Measurements from ENCODE around the gene AKAP10.
"Not testable (repeated sequence)": the region's sequence is repeated elsewhere in the genome, so short reads cannot be mapped to it uniquely, and the experiment has no call there.

The AKAP10 gene

DNA sequence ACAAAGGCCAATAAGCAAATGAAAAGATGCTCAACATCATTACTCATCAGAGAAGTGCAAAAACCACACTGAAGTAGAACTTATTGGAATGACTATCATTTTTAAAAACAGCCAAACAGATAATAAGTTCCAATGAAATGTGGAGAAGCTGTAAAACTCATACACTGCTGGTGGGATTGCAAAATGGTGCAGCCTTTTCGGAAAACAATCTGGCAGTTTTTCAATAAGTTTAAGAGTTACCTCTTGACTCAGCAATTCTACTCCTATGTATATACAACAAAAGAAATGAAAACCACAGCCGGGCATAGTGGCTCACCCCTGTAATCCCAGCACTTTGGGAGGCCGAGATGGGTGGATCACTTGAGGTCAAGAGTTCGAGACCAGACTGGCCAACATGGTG, 49.3 kb downstream of the AKAP10 start:
- no peak for DNase-seq (ENCODE audit: low read depth in 3 of 3)

DNA sequence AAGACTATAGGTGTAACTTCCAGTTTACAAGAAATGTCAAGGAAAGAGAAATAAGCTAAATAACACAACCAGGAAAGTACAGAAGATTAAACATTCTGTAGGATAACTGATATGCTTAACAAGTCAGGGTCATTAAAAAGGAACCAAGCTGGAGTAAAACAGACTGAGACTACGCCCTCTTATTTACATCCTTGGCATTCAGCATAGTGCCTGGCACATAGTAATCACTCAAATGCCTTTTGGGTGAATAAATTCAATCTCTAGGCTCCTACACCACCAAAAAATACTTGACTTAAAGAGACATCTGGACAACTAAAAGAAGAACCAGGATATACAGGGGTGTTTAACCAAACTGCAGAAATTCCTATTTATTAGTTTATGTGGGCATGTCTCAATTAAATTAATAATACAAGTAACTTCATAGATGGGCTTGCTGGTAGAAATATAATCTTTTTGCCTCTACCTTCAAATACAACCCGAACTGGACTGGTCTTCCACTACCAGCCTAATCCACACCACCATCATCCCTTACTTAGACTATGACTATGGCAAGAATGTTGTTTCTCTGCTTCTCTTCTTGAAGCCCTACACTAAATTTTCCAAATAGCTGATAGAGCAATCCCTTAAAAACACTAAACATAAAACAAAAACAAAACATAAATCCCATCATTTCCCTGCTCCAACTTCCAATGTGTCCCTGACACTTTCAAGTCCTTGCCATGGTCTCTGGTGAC, 62.2 kb downstream of the AKAP10 start:
- DNase-seq (ENCODE audit: low read depth in 3 of 3) = no peak

DNA sequence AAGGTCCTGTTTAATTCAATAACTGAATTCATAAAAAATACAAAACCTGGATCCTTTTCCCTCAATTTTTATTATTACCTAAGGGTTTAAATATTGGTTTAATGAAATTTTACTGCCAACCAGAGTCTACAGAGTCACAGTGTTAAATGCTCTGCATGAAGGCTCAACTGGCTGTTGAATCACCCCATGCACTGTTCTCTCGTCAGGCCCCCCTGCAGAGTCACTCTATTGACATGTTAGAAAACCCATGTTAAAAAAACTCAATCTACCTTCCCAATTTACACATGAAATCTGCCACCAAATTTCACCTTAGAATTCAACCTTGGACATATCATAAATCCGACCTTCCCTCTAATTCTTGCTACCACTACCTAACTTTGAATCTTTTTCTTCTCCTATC, 66.6 kb downstream of the AKAP10 start:
- DNase-seq (ENCODE audit: low read depth in 3 of 3) = no peak

DNA sequence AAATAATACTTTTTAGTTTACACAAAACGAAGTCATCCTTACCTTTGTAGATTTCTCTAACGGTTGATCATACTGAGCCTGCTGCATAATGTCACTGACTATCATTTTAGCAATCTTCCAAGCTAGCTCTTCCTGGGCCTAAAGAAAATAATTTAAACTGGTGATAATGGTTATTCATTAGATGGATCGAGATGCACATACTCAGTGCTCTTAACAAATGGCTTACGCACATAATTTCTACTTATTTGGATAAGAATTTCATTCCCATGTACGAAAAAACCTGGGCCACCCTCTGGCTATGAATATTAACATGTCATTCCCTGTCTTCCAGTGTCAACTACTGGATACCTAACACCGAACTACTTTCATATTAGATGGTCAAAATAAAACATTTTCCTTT, 68.5 kb downstream of the AKAP10 start:
- no peak for DNase-seq (ENCODE audit: low read depth in 3 of 3)

DNA sequence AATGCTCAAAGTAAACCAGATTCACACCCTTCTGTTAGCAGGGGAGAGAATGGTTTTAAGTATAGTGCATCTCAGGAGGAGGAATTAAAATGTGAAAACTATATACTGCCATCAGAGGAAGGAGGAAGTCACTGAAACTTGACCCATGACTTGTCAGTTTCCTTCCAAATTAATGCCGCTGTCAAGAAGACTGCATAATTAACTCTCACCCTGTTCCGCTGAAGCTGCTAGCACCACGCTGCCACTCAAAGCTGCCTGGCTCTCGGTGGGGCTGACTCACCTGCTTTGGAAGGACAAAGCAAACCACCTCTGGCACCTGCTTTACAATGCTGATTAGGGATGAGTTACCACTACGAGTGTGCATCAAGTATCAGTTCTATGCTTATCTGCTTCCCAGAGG, 72.1 kb downstream of the AKAP10 start:
- DNase-seq (ENCODE audit: low read depth in 3 of 3) = no peak

DNA sequence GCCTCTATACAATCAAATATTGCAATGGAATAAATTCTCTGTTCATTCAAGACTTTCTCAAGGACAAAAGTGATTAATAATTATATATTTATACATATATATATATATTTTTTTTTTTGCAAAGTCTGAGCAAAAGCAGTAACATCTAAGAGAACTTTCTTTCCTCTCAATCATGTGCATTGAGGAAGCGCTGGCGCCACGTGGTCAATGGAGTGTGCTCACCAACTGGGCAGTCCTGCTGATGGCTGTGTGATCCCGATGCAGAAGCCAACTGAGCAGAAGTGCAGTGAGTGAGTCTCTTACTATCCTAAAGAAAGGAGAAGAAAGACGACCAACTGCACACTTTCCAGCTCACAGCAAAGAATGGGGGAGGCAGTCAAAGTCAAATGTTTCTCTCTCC, 72.7 kb downstream of the AKAP10 start:
- no peak for DNase-seq (ENCODE audit: low read depth in 3 of 3)

DNA sequence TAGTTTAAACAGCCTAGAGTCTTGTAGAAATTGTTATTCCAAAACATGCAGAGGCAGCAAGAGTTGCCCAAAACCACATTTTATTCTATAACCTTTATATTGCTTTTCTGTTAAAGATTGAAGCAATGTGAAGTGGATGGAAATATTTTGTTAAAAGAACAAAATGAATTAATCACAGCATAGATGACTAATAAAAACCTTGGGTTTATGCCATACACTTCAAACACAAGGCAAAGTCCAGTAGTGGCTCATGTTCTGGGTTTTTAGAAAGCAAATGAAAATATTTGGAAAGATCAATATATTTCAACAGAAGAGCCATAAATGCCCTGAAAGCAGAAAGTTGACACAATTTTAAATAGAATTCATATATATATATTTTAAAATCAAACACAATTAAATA, 73.2 kb downstream of the AKAP10 start:
- no peak for DNase-seq (ENCODE audit: low read depth in 3 of 3)

DNA sequence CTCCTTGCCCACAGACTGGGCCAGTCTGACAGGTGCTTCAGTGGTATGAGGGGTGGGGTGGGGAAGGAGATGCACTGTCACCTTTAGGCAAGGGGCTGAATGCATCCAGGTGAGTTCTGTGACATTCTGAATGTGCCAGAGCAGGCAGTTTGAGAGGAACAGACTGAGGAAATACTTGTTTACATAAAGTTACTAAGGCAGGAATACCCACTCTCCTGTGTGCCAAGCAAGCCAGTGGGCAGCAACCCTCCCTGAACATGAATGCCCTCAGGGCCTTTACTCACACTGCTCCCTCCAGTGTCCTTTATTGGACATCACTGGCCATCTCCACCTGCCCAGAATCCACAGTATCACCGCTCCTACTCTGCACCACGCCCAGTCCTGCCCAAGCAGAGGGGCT, 76.8 kb downstream of the AKAP10 start:
- DNase-seq (ENCODE audit: low read depth in 3 of 3) = no peak

DNA sequence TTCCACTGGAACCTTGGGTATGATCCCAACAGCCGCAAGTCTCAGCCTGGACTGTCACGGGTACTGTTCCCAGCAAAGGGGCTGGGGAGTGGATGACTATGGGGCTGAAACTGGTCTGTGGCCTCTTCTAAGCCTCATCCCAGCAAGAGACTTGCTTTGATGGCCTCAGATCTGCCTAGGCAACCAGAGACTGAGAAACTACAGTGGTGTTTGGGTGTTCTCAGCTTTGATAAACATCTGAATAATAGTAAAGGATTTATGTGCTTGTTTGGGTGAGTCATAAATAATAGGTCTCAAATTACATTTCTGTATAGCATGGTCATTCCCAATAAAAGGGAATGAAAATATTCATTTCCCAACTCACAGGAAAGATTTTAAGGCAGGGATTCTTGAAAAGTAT, 79.7 kb downstream of the AKAP10 start:
- no peak for DNase-seq (ENCODE audit: low read depth in 3 of 3)

DNA sequence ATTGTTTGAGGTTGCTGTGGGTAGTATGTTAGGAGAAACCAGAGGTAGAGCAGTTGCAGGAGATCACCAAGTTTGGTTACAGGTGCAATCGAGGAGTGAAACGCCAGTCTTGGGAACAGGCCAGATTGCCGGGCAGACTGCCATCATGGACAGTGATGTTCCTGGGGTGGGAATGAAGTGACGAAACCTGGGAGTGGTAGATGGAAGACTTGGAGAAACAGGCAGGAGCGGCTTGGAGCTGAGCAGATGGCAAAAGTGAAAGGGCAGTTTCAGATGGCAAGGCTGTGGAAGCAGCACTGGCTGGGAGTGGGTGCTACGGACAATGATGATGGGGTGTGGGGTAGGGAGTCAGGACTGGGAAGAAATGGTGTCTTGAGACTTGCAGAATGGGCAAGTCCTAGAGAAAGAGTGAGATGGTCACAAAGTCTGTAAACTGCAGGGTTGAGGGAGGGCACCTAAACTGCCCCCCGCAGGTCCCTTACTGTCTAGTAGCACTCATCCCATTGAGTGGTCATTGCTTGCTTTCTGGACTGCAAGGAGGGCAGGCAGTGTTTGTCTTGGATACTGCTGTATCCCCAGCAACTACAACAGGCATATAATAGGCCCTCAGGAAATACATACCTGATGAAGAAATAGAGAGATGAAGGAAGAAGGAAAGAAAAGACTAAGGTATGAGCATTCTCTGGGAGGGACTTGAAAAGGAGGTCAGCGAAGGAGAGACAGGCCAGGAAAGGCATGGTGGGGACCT, 80.4 kb downstream of the AKAP10 start:
- DNase-seq (ENCODE audit: low read depth in 3 of 3) = no peak

DNA sequence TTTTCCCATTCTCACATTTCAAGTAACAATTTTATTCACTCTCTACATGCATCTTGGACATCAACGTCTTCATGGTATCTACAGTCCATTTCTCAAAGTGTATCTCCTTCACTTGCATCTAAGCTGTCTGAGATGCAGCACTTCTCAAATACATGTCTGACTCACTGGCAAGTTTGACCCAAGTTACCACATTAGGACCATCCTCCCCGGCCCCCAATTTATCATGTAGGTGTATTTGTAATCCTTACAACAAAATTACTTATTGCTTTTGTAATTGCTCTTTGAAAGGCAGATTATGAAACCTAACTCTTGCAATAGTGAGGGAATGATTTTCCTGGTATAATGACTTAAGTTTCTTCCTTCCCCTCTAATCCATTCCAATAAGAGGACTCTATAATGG, 80.9 kb downstream of the AKAP10 start:
- DNase-seq (ENCODE audit: low read depth in 3 of 3) = no peak

DNA sequence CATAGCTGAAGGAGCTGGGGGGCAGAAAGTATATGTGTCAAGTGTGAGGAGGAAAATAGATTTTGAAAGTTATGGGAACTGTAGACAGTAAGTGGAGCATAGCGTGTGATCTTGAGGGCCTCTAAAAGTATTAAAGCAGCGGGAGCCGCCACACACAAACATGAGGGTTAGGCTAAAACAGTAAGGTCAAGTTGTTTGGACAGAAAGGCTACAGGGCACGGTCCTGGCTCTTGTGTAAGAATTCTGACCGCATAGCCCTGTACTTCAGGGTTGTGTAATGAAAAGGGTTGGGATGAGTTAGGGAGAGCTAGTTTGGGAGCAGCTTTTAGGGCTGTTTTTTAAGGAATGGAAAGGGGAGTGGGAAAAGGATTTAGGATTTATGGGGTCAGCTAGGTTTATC, 87.1 kb downstream of the AKAP10 start:
- DNase-seq (ENCODE audit: low read depth in 3 of 3) = not testable (repeated sequence)

DNA sequence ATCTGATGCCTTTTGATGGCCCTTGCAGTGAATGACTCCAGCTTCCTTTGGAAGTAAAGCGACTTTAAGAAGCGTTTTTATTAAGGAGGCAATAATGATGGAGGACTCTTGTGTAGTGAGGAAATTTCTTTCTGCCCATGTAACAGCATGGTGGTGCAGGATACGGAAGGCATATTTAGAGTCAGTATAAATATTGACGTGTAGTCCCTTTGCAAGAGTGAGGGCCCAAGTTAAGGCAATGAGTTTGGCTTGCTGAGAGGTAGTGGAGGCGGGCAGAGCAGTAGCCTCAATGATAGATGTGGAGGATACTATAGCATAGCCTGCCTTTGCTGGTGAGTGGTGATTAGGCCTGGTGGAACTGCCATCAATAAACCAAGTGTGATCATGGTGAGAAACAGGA, 87.6 kb downstream of the AKAP10 start:
- DNase-seq (ENCODE audit: low read depth in 3 of 3) = not testable (repeated sequence)

DNA sequence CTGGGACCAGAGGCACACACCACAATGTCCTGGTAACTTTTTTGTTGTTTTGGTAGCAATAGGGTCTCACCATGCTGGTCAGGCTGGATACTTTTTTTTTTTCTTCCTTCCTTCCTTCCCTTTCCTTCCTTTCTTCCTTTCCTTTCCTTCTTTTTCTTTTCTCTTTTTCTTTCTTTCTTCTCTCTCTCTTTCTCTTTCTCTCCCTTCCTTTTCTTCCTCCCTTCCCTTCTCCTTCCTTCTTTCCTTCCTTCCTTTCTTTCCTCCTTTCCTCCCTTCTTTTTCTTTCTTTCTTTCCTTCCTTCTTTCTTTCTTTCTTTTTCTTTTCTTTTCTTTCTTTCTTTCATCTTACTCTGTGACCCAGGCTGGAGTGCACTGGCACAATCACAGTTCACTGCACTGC, 91.5 kb downstream of the AKAP10 start:
- DNase-seq (ENCODE audit: low read depth in 3 of 3) = no peak

DNA sequence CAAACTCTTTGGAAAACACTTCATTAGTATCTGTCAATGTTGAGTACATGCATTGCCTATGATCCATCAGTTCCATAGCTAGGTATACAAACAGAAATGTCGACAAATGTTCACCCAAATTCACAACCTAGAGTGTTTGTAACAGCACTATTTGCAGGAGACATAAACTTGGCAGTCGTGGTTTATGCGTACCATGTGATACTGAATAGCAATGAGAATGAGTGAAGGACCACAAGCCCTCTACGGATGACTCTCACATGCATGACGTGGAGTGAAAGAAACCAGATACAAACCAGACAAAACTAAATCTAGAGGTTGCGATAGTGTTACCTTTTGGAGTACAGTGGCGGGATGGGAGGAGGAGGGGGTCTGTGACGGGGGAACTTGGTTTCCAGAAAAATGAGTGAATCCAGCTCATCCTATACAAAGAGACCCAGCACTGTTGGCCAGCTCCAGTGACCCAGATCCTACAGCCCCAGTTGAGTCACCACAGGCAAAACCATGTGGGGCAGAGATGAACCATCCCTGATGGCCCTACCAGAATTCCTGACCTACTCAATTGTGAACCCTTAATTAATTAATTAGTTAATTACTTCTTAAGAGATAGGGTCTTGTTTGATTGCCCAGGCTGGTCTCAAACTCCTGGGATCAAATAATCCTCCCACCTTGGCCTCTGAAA, 94.0 kb downstream of the AKAP10 start:
- no peak for DNase-seq (ENCODE audit: low read depth in 3 of 3)

DNA sequence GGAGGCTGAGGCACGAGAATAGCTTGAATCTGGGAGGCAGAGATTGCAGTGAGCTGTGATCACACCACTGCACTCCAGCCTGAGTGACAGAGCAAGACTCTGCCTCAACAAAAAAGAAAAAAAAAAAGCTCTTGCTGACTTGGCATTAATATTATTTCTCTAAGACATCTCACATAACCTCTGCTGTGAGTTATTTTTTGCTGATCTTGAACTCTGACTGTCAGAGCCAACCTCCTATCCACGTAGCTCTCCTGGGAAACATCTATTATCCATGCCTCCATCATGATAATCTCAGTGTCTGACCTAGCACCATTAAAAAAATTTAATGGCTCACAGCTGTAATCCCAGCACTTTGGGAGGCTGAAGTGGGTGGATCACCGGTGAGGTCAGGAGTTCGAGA, 97.2 kb downstream of the AKAP10 start:
- DNase-seq (ENCODE audit: low read depth in 3 of 3) = no peak

DNA sequence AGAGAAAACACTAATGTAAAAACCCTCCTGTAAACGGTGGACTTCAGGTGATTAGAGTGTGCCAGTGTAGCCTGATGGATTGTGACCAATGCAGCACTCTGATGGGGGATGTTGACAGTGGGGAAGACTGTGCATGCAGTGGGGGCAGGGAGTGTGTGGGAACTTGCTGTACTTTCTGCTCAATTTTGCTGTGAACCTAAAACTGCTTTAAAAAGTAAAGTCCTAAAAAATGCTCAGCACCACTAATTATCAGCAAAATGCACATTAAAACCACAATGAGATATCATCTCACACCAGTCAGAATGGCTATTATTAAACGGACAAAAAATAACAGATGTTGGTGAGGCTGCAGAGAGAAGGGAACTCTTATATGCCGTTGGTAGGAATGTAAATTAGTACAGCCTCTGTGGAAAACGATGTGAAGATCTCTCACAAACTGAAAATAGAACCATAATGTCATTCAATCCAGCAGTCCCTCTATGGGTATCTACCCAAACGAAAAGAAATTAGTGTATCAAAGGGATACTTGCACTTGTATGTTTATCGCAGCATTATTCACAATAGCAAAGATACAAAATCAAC, 100.2 kb downstream of the AKAP10 start:
- no peak for DNase-seq (ENCODE audit: low read depth in 3 of 3)

DNA sequence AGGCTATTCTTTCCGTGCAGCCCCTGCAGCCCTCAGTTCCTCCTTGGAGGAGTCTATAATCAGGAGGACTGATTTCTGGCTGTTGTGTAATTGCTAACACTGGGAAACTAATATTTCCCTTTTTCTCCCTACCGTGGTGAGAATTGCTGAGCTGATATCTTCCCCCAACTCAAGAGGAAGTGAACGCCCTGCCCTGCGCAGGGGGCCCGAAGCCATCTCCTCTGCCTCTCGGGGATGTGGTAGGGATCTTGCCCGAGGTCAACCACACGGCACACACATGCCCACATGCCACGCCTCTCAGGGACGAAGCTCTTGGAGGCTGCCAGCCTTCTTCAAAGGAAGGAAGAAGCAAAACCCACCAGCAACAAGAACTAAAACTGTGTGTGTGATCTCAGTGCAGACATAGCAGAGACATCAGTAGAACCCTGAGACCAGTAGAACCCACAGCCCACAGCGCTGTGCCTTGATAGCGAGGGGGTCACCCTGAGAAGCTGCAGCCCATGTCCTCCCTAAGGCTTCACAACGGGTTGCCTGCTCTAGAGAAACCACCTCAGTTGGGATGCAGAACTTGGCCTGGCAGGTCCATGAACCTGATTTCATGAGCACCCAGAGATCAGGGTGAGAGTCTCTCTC, 101.0 kb downstream of the AKAP10 start:
- no peak for DNase-seq (ENCODE audit: low read depth in 3 of 3)

DNA sequence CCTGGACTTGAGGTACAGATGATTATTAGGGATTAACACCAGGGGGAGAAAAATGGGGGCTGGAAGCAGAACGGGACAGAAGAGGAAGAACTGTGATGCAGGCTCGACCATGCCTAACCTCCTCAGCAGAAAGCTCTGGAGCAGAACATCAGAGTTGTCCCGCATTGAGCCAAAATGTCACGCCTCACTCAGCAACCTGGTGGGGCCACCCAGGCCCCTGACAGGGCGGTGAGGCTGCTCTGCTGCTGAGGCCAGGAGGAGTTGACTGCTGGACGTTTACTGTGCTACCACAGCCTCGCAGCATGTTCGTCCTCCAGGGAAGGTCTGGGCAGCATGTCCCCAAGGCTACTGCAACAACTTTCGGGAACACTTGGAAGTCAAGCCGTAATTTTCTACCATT, 103.4 kb downstream of the AKAP10 start:
- DNase-seq (ENCODE audit: low read depth in 3 of 3) = no peak

DNA sequence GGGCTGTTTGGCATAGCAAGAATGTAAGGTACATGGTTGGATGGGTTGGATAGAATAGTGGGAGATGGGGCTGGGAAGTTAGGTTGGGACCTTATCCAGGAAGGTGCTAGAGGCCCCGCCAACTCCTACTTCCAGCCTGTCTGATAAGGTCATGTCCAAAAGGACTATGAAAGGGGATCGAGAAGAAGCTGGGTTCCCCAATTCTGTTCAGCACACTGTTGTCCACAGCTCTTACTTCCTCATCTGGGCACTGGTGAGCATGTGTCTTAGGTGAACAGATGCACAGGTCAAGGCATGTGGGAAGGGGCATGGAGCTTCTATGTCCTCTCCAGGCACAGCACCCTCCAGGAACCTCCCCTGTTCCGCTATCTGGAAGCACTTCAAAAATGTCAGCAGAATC, 104.3 kb downstream of the AKAP10 start:
- DNase-seq (ENCODE audit: low read depth in 3 of 3) = no peak

DNA sequence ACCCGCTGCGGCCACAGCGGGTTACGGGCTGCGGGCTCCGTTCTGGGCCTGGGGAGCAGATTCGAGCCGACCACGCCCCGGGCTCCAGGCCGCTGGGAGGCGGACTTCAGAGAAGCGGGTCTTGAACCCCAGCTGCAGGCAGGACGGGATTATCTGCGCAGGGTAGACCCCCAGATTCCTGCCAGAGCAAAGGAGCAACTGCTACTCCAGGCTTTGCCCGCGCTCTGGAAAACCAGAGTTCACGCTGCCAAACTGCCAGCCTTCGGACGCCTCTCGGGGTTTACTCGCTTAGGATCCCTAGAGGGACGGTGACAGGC, 109.6 kb downstream of the AKAP10 start:
- DNase-seq (ENCODE audit: low read depth in 3 of 3) = no peak

DNA sequence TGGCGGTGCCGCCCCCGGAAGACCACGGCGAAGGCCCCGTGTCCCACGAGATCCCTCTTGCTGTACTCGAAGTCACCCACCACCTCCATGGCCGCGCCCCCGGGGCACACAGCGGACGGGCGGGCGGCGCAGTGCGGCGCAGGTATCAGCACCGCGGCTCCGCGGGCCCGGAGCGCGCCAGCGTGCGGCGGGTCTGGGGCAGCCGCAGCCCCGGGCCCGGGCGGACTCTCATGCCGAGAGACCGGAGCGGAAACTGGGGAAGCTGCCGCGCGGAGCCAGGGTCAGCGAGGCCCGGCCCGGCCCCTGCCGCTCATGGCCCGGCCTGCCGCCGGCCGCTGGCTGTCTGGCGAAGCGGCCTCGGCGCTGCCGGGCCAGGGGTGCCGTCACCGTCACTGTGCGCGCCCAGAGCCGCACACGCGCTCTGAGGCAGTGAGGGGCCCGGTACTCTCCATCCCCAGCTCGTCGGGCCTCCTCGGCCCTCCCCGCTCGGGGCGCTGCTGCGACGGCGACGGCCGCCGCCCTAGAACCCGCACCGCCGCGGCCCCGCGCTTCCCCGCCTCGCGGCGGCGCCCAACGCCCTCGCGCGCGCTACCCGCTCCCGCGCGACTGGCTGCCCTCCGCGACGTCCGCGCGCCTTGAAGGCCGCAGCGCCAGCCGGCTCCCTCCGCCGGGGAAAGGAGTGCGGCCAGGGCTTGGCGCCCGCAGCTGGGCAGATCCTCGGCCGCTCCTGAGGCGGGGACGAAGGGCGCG, 110.1 kb downstream of the AKAP10 start, which contains the start of gene ULK2:
TSS of gene ULK2 (minus strand) at position 608 of the 750 bp plus-strand sequence. CDS start at position 89, 519 bp downstream.
- DNase-seq (ENCODE audit: low read depth in 3 of 3) = peak in 2 of 3 experiments; percentile 2 to 35

Measured in stimulated activated CD4-positive, alpha-beta T cell treated with anti-CD3 and anti-CD28 coated beads, TNF-alpha, amount 100 ng/mL, for 4 hours (primary cell).